Caco-2 (cell line): ENCODE measurements around the gene KLHL5. TPM values are rescaled to one million over a fixed set of nuclear protein-coding genes. Genes with fewer than 3 reads are reported as not detected.

ENCODE experiments used
- BruUV-seq: library from RNA; stranded (reverse); fragments of 400-500 nt; replicated peaks from 2 replicates; lab custom pipeline; 2021; lab: Mats Ljungman, UMichigan
- CTCF ChIA-PET: fragments of 300-600 bp; sonication (Branson Sonifier 250); formaldehyde crosslinking; loops from one replicate; lab custom pipeline; 2022; ENCODE audit warnings: antibody characterized with exemption; lab: Charles Lee
- POLR2A ChIA-PET: fragments of 300-600 bp; sonication (Branson Sonifier 250); formaldehyde crosslinking; loops from one replicate; lab custom pipeline; 2022; ENCODE audit warnings: antibody characterized with exemption; lab: Charles Lee
- DNase-seq, 2 experiments: peaks; one replicate each; pipeline versions ENCODE4 v3.0.0 to v3.0.0-alpha.2; 2020 to 2022
- H3K27me3 ChIP-seq: replicated peaks from 2 replicates; pipeline ENCODE4 v1.6.0; 2011; ENCODE audit warnings: low read length; ENCODE audit not compliant: control insufficient read depth, insufficient read depth
- H3K36me3 ChIP-seq: 2 replicates; pipeline ENCODE4 v1.5.1; 2011; ENCODE audit warnings: low read length; ENCODE audit not compliant: control insufficient read depth, insufficient read depth
- H3K4me1 ChIP-seq: fragments of 250-450 bp; sonication (Bioruptor Pico); 2 replicates; pipeline ENCODE4 v1.5.1; 2020; ENCODE audit warnings: mild to moderate bottlenecking
- H3K4me3 ChIP-seq: 2 replicates; pipeline ENCODE4 v1.5.1; 2011; ENCODE audit warnings: low read depth, mild to moderate bottlenecking, control low read depth, low read length
- H3K9me3 ChIP-seq: fragments of 250-450 bp; sonication (Bioruptor Pico); 2 replicates; pipeline ENCODE4 v1.5.1; 2020; ENCODE audit warnings: mild to moderate bottlenecking, moderate library complexity
- H3K27ac Mint-ChIP-seq: one replicate; pipeline ENCODE4 v1.8.0; 2022; ENCODE audit warnings: mixed read lengths; ENCODE audit not compliant: unreplicated experiment
- H3K27me3 Mint-ChIP-seq: one replicate; pipeline ENCODE4 v1.8.0; 2022; ENCODE audit warnings: mixed read lengths; ENCODE audit not compliant: insufficient read depth, unreplicated experiment
- H3K36me3 Mint-ChIP-seq: one replicate; pipeline ENCODE4 v1.8.0; 2022; ENCODE audit warnings: mild to moderate bottlenecking, mixed read lengths; ENCODE audit not compliant: insufficient read depth, unreplicated experiment
- H3K4me1 Mint-ChIP-seq: one replicate; pipeline ENCODE4 v1.8.0; 2022; ENCODE audit warnings: low read depth, mixed read lengths; ENCODE audit not compliant: unreplicated experiment
- H3K4me3 Mint-ChIP-seq: one replicate; pipeline ENCODE4 v1.8.0; 2022; ENCODE audit warnings: mild to moderate bottlenecking, moderate library complexity, mixed read lengths; ENCODE audit not compliant: unreplicated experiment
- H3K9me3 Mint-ChIP-seq: one replicate; pipeline ENCODE4 v1.8.0; 2022; ENCODE audit warnings: mixed read lengths; ENCODE audit not compliant: unreplicated experiment
- intact Hi-C: fragments of 100-400 bp; cut with micrococcal nuclease; formaldehyde crosslinking; loops from one replicate; pipeline ENCODE4 v1.10.0; 2022; ENCODE audit not compliant: unreplicated experiment
- total RNA-seq: library from RNA; stranded (reverse); gene quantifications from 2 replicates; pipeline ENCODE4 v1.2.3, GENCODE V29; 2022
- TF ChIP-seq, protein P1 (sequence below), 2 experiments: fragments of 200-600 bp in 1 of 2; IDR thresholded peaks; 1 replicate in 1 of 2; 2 replicates in 1 of 2; pipeline versions ENCODE4 v1.5.1 to v1.8.0; 2011 to 2022; ENCODE audit warnings: antibody characterized with exemption in 1 of 2, control low read depth in 1 of 2, inconsistent platforms in 1 of 2, low read depth in 1 of 2, low read length in 1 of 2, mild to moderate bottlenecking in 1 of 2, moderate library complexity in 1 of 2; ENCODE audit not compliant: insufficient read depth in 1 of 2, severe bottlenecking in 1 of 2, unreplicated experiment in 1 of 2

Gene KLHL5
- total RNA-seq, 1 experiment from 2014 or later, result 96.5 TPM

DNA sequence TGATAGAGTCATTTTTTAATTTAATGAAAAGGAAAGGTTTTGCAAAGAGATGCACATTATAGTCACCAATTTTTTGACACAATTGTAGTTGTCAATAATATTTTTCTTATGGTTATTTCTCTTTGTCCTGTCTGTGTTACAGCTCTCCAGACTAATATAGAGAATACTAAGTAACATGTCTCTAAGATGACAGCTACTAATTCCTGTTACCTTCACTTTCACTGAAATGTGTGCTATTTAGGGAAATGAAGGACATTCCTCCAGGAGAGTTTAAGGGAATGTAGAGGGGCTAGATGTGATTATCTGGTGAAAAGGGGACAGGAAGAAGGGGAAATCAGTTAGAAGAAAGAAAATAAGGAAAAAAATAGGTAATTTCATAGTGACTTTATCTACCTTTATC lies 1.4 kb downstream of the KLHL5 start:
- H3K36me3 Mint-ChIP-seq, result peaks cover 6% of the 10 kb centered on the region
- ChIA-PET CTCF (no interaction called here), POLR2A (no interaction called here)
- no peak for DNase-seq
- TF ChIP-seq, protein P1, sequence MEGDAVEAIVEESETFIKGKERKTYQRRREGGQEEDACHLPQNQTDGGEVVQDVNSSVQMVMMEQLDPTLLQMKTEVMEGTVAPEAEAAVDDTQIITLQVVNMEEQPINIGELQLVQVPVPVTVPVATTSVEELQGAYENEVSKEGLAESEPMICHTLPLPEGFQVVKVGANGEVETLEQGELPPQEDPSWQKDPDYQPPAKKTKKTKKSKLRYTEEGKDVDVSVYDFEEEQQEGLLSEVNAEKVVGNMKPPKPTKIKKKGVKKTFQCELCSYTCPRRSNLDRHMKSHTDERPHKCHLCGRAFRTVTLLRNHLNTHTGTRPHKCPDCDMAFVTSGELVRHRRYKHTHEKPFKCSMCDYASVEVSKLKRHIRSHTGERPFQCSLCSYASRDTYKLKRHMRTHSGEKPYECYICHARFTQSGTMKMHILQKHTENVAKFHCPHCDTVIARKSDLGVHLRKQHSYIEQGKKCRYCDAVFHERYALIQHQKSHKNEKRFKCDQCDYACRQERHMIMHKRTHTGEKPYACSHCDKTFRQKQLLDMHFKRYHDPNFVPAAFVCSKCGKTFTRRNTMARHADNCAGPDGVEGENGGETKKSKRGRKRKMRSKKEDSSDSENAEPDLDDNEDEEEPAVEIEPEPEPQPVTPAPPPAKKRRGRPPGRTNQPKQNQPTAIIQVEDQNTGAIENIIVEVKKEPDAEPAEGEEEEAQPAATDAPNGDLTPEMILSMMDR (IDR thresholded peaks at IDR 0.05; ENCODE audit: insufficient read depth in 1 of 2, low read depth in 1 of 2, low read length in 1 of 2, severe bottlenecking in 1 of 2, unreplicated experiment in 1 of 2), result no peak
- no peaks in the 10 kb centered on the region for H3K27me3 Mint-ChIP-seq
- H3K4me3 ChIP-seq, result no peak overlapping the region
- BruUV-seq, result no TSS peak
- peaks cover 8% of the 10 kb centered on the region for H3K4me1 Mint-ChIP-seq
- H3K9me3 Mint-ChIP-seq, result no peaks in the 10 kb centered on the region
- H3K4me1 ChIP-seq, result no peaks in the 10 kb centered on the region
- no peak overlapping the region for H3K27ac Mint-ChIP-seq
- no peaks in the 10 kb centered on the region for H3K9me3 ChIP-seq
- no peaks in the 10 kb centered on the region for H3K36me3 ChIP-seq
- intact Hi-C loops, result no loop called here
- H3K4me3 Mint-ChIP-seq, result no peak overlapping the region
- no peaks in the 10 kb centered on the region for H3K27me3 ChIP-seq

DNA sequence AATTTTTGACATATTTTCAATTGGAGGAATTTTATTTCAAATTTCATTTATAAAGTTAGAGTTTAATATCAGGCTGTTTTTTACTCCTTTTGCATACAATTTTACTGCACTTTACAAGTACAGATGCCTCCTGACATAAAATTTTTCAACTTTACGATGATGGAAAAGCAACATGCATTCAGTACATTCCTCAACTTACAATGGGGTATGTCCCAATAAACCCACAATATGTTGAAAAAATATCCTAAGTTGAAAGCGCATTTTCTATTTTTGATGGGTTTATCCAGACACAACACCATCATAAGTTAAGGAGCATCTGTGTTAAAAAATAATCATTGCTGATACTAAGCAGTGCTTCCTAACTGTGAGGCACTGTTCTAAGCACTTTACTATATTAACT lies 4.3 kb downstream of the KLHL5 start:
- CTCF ChIA-PET, result no interaction called here
- BruUV-seq, result no TSS peak
- H3K4me3 Mint-ChIP-seq, result no peak overlapping the region
- Histone ChIP-seq H3K4me1 (no peaks in the 10 kb centered on the region), H3K4me3 (no peak overlapping the region), H3K36me3 (no peaks in the 10 kb centered on the region), H3K27me3 (no peaks in the 10 kb centered on the region), H3K9me3 (no peaks in the 10 kb centered on the region)
- peaks cover 10% of the 10 kb centered on the region for H3K36me3 Mint-ChIP-seq
- no peak overlapping the region for H3K27ac Mint-ChIP-seq
- no peaks in the 10 kb centered on the region for H3K9me3 Mint-ChIP-seq
- no peaks in the 10 kb centered on the region for H3K4me1 Mint-ChIP-seq
- TF ChIP-seq, protein P1 (IDR thresholded peaks at IDR 0.05; ENCODE audit: insufficient read depth in 1 of 2, low read depth in 1 of 2, low read length in 1 of 2, severe bottlenecking in 1 of 2, unreplicated experiment in 1 of 2), result no peak
- no peak for DNase-seq
- H3K27me3 Mint-ChIP-seq, result no peaks in the 10 kb centered on the region
- POLR2A ChIA-PET, result no interaction called here
- intact Hi-C loops, result no loop called here

DNA sequence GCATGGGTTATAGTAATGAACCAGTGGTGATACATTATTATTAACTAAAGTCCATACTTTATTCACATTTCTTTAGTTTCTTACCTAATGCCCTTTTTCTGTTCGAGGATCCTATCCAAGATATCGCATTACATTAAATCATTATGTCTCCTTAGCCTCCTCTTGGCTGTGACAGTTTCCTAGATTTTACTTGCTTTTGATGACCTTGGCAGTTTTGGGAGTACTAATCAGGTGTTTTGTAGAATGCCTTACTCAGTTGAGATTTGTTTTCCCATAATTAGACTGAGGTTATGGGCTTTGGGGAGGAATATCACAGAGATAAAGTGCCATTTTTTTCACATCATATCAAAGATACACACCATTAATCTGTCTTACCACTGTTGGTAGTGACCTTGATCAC lies 5.0 kb downstream of the KLHL5 start:
- H3K4me3 Mint-ChIP-seq, result no peak overlapping the region
- Histone ChIP-seq H3K4me1 (no peaks in the 10 kb centered on the region), H3K27me3 (no peaks in the 10 kb centered on the region), H3K36me3 (no peaks in the 10 kb centered on the region), H3K4me3 (no peak overlapping the region), H3K9me3 (no peaks in the 10 kb centered on the region)
- no peak for DNase-seq
- no peaks in the 10 kb centered on the region for H3K27me3 Mint-ChIP-seq
- peaks cover 10% of the 10 kb centered on the region for H3K36me3 Mint-ChIP-seq
- intact Hi-C loops, result no loop called here
- no peak overlapping the region for H3K27ac Mint-ChIP-seq
- POLR2A ChIA-PET, result no interaction called here
- CTCF ChIA-PET, result no interaction called here
- no peaks in the 10 kb centered on the region for H3K4me1 Mint-ChIP-seq
- no peaks in the 10 kb centered on the region for H3K9me3 Mint-ChIP-seq
- no TSS peak for BruUV-seq
- TF ChIP-seq, protein P1 (IDR thresholded peaks at IDR 0.05; ENCODE audit: insufficient read depth in 1 of 2, low read depth in 1 of 2, low read length in 1 of 2, severe bottlenecking in 1 of 2, unreplicated experiment in 1 of 2), result no peak
